Activated CD8-positive, alpha-beta memory T cell treated with anti-CD3 and anti-CD28 coated beads for 24 hours (primary cell): ENCODE results near the gene TACC3.

Experiments used
- DNase-seq: peaks from one replicate; pipeline ENCODE4 v3.0.0-alpha.2; 2020

The TACC3 gene

DNA sequence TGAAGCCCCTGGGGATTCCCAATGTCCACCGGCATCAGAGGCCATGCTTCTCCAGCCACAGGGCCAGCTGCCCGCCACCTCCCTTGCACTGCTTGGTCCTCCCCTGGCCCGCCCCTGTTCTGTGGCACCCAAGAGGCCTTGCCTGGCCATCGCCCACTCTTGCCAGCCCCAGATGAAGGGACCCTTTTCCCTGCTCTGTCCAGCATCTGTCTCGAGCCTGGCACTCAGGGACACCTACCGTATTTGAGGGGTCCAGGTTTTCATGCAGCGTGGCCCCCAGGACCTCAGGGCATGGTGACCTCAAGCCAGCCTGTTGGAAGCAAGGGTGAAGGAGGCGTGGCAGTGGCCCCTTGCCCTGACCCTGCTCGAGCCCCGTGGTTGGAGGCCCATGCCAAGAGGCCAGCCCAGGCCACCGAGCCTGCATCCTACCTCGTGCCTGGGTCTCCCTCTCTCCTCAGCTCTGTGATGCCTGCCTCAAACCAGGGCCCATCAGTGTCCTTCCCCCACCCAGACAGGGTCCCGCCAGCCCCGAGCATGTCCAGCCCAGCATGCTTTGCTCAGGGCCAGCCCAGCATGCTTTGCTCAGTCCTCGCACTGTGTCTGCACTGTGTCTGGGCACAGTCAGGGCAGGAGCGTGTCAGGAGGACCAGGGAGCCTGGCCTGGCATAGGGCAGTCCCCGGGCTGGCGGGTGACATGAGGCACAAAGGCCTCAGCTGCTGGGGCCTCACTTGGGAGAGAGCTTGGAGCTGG, 57.5 kb downstream of the TACC3 start:
- no peak for DNase-seq

- no peak for DNase-seq
These were observed 58.5 kb downstream of the TACC3 start for GRCh38 chr4:1779588-1780382.

DNA sequence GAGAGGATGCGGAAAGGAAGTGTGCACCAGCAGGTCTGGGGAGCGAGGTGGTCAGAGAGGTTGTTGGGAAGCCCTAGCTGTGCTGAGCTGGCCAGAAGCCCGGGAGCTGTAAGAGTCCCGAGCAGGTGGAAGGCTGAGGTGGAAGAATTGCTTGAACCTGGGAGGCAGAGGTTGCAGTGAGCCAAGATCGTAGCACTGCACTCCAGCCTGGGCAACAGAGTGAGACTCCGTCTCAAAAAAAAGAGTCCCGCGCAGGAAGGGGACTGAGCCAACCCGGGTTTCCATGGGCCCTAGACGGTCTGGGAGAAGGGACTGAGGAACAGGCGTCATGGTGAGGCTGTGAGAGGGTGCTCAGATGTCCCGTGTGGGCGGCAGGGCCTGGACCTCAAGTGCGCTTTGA, 59.1 kb downstream of the TACC3 start:
- DNase-seq = no peak

- DNase-seq = no peak
These were observed 61.7 kb downstream of the TACC3 start for GRCh38 chr4:1783015-1783414.

DNA sequence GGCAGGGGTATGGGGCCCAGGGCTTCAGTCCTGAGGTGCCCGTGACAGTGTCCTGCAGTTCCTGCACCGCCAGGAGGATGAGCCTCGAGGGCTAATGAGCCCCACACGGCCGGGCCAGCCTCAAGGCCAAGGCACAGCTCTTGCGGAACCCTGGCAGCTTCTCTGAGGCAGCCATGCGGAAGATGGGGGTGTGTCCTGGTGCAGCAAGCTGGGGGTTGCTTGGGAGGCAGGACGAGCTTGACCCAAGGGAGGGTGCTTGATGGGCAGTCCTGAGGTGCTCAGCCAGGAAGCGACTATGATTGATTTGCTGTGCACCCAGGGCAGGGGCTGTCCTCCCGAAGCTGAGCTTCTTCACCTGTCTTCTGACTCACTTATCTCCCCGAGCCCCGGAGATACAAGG, 62.6 kb downstream of the TACC3 start:
- DNase-seq = no peak

DNA sequence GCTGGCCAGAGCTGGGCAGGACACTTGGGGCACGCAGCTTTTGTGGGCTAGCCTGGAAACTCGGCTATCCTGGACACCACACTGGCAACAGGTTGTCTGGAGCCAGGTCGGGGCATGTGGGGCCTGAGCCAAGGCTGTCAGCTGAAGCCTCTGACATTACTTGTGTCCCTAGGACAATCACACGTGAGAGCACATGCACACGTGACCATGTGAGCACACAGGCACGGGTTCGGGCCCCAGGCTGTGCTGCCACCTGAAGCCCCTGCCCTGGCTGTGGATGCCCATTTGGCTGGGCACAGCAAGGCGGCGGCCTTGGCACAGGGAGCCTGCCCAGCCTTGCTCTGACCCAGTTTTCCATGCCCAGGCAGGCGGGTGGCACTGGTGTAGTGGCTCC, 63.1 kb downstream of the TACC3 start:
- no peak for DNase-seq

DNA sequence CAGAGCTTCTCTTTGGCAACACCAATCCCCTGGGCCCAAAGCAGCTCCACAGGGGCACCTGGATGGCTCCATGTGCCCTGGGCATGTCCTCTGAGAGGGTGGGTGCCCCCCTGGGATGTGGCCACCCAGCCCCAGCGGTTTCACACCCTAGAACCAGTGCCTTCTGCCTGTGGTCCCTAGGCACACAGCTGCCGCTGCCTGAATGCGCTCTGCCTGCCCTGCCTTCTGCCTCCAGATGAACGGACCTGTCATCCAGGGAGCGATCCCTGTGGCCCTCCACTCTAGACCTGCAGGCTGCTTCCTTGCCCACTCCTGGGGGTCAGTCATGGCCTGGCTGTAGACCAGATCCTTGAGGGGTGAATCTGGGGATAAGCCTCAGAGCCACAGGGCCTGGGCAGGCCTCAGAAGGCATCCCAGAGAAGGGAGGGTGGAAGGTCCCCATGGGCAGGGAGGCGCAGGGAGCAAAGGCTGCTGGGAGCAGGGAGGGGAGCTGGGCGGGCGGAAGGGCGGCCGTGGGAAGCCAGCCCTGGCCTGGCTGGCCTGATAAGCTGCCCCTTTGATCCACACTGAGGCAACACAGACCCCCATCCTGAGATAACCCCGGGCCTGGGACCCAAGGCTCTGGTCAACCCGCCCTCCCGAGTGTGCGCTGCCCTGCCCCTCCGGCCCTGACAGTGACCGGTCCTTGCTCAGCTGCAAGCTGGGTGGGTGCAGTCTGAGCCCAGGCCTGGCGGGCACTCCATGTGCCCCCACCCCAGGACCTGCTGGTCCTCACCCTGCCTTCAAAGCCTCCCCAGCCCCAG, 63.7 kb downstream of the TACC3 start:
- no peak for DNase-seq

GRCh38 chr4:1785592-1785991, 64.3 kb downstream of the TACC3 start:
- no peak for DNase-seq

DNA sequence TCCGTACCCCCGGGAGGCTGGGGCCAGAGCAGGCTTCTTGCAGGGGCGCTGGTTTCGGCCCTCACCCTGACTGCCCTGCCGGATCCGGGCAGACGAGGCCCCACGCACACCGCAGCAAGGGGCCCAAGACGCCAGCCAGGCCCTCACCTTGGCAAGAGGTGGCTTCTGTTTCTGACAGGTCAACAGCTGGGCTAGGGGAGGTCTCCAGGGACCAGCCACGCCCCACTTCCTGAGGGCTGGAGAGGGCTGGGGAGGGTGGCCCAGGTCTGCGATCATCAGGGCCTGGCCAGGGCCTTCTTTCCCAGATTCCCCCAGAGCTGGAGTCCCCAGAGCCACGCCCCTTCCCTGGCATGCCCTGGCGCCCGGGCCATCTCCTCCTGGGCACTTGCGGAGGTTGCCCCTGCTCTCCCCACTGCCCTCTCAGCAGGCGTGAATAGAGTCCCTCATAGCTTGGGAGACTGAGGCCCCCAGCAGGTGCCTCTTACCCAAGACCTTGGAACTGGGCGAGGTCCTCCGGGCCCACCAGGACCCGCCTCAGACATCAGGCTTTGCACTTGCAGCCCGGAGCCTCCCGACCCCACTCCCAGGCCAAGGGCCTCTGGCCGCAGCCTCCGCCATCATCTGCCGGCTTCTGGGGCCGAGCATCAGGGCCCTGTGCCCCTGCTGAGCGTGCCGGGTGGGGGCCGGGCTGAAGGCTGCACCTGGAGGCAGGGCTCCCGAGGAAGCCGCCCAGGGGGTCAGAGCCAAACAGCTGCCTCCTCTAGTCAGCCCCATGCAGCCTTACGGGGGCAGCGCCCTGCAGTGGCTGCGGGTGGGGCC, 65.4 kb downstream of the TACC3 start:
- DNase-seq = no peak

DNA sequence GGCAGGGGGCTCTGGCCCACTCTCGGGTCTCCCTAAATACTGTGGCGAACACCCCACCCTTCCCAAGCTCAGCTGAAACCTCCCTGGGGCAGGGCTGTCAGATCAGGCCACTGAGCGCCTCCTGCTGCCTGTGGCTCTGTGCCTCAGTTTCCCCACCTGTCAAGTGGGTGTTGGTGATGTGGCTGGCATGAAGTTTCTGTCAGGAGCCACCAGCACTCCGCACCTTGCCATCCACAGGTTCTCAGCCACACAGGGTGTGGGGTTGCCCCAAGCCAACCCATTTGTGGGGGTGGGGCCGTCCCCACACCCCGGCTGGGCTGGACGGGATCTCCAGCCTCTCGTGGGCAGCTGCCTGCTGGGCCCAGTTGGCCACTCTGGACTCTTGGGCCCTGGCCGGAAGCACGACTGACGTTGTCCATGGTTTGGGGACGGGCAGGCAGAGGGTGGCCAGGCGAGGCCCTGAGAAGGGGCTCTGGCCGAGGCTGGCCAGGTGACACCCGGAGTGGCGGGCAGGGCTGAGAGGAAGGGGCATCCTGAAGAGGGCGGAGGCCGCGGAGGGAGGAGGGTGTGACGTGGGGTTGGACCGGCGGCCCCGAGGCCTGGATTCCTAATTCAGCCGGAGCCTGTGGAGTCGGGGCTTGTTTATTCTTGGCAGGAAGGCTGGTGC, 66.2 kb downstream of the TACC3 start:
- DNase-seq = no peak

DNA sequence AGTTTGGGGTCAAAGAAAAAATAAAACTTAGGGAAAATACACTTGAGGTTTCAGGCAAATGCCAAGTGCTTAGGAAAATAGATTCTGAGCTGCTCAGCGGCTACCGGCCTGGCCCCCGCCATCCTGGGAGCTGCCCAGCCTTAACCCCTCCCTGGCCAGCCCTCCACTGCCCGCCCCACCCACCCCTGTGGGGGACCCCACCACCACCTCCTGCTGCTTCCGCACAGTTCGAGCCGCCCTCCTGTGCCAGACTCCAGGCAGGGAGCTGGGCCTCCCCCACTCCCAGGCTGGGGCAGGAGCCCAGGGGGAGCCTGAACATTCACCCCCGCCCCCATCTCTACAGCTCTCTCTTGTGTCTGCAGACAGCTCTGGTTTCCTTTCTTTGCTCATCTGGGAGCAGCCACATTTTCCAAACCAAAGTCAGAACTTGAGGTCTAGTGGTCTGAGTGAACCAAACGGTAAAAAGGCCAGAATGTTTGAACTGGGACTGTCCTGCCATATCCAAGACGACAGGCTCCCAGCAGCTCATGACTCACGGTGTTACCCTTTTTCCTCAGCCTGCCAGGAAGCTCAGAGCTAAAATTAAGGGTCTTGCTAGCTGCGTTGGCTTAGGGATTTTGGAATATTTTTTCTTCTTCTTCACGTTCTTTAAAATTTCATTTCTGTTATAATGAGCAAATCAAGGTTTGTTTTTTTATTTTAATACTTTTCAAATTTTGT, 67.1 kb downstream of the TACC3 start:
- no peak for DNase-seq

- DNase-seq = no peak
These were observed 68.2 kb downstream of the TACC3 start for GRCh38 chr4:1789552-1789951.

DNA sequence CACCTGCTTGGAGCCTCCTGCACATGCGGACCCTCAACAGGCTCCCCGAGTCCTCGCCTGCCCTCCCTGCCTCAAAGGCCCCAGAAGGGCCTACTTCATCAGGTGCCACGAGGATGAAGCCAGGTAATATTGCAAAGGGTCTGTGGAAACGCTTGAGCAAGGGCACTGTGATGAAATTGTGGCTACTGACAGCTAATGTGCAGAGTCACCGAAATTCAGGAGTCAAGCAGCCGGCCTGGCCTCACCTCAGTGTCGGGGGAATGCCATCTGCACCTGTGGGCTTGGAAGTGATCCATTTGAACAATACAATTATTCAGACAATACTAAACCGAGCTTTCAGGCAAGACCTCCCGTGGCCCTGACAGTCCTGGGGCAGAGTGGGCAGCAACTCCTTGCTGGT, 68.7 kb downstream of the TACC3 start:
- no peak for DNase-seq

GRCh38 chr4:1792158-1792831, 71.0 kb downstream of the TACC3 start:
- DNase-seq = no peak

GRCh38 chr4:1792832-1793495, 71.6 kb downstream of the TACC3 start, which contains the start of gene FGFR3:
TSS of gene FGFR3 (plus strand) at chr4:1793293. CDS start at chr4:1793935, 642 bp downstream.
- DNase-seq = peak; percentile 77

DNA sequence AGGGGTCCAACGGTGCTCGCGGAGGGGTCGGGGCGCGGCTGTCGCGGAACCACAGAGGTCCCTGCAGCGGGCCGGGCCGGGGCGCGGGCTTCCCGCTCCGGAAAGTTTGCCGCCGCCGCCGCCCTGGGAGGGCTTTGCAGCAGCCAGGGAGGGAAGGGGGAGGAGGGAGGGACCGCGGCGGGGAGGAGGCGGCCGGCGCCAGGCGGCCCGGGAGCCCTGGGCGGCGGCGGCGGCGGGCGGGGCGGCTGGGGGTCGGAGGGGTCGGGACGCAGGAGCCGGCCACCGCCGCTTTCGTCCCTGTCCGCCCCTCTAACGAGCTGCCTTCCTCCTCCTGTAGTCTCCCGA, 72.1 kb downstream of the TACC3 start:
- no peak for DNase-seq

GRCh38 chr4:1793940-1794808, 72.9 kb downstream of the TACC3 start:
- peak; percentile 66 for DNase-seq
